Activated naive CD8-positive, alpha-beta T cell treated with anti-CD3 and anti-CD28 coated beads, Interleukin-2, amount 50 U/mL, for 16 hours (primary cell): ENCODE measurements around the gene UQCR10.
A peak's percentile ranks its signal among the peaks of the same experiment; 100 is the strongest.

Experiments used
- DNase-seq: peaks from one replicate; pipeline ENCODE4 v3.0.0-alpha.2; 2020; ENCODE audit warnings: low read depth, low spot score

UQCR10 gene

GRCh38 chr22:29767171-29768051, at the start of gene UQCR10:
UQCR10 (plus strand) TSS chr22:29767369; CDS start chr22:29767399, 30 bp downstream.
- DNase-seq: peak; percentile 86

GRCh38 chr22:29717789-29718188, 49.4 kb upstream of the UQCR10 start:
- no peak for DNase-seq

- DNase-seq: no peak
Measured at GRCh38 chr22:29718949-29719898, 47.9 kb upstream of the UQCR10 start.

GRCh38 chr22:29719899-29720645, 47.1 kb upstream of the UQCR10 start, which contains the start of gene CABP7:
CABP7 (plus strand) TSS chr22:29720003; CDS start chr22:29720425, 422 bp downstream.
- DNase-seq: no peak

GRCh38 chr22:29720811-29721323, 46.3 kb upstream of the UQCR10 start:
- DNase-seq: no peak

- DNase-seq: no peak
Measured at GRCh38 chr22:29722151-29722550, 45.0 kb upstream of the UQCR10 start.

GRCh38 chr22:29722587-29722986, 44.6 kb upstream of the UQCR10 start:
- DNase-seq: no peak

- no peak for DNase-seq
Measured at GRCh38 chr22:29723766-29724165, 43.4 kb upstream of the UQCR10 start.

GRCh38 chr22:29724843-29725242, 42.3 kb upstream of the UQCR10 start:
- DNase-seq: no peak

- no peak for DNase-seq
Measured at GRCh38 chr22:29726106-29726505, 41.1 kb upstream of the UQCR10 start.

- no peak for DNase-seq
Measured at GRCh38 chr22:29726512-29727130, 40.5 kb upstream of the UQCR10 start.

GRCh38 chr22:29727131-29727523, 40.0 kb upstream of the UQCR10 start:
- DNase-seq: no peak

GRCh38 chr22:29729161-29729560, 38.0 kb upstream of the UQCR10 start:
- no peak for DNase-seq

- DNase-seq: no peak
Measured at GRCh38 chr22:29731058-29731850, 35.9 kb upstream of the UQCR10 start.

GRCh38 chr22:29732883-29733282, 34.3 kb upstream of the UQCR10 start:
- no peak for DNase-seq

GRCh38 chr22:29733362-29734201, 33.6 kb upstream of the UQCR10 start:
- DNase-seq: no peak

- no peak for DNase-seq
Measured at GRCh38 chr22:29734406-29734805, 32.8 kb upstream of the UQCR10 start.

- DNase-seq: no peak
Measured at GRCh38 chr22:29734838-29735237, 32.3 kb upstream of the UQCR10 start.

- DNase-seq: no peak
Measured at GRCh38 chr22:29735416-29735815, 31.8 kb upstream of the UQCR10 start.
